GM20000 (cell line): ENCODE measurements around the gene TECR.

Experiments used
- DNase-seq: peaks from one replicate; pipeline ENCODE4 v3.0.0; 2012; ENCODE audit warnings: low spot score
- CTCF ChIP-seq: IDR thresholded peaks from 2 replicates; pipeline ENCODE4 v1.5.1; 2012; ENCODE audit warnings: mild to moderate bottlenecking, control low read depth; ENCODE audit errors: extremely low read depth, missing control alignments

TECR gene

GRCh38 chr19:14559916-14560775 lies 30.8 kb downstream of the TECR start:
- DNase-seq = no peak
- TF ChIP-seq CTCF = no peak

- DNase-seq = no peak
- TF ChIP-seq CTCF = no peak
These were observed 31.3 kb downstream of the TECR start for GRCh38 chr19:14560776-14561108.

GRCh38 chr19:14561249-14561648 lies 31.9 kb downstream of the TECR start:
- TF ChIP-seq CTCF = no peak
- DNase-seq = no peak

GRCh38 chr19:14561847-14562351 lies 32.5 kb downstream of the TECR start:
- no peak for TF ChIP-seq CTCF
- peak; percentile 75 for DNase-seq

GRCh38 chr19:14562660-14563589 lies 33.5 kb downstream of the TECR start:
- TF ChIP-seq CTCF = no peak
- no peak for DNase-seq

- no peak for TF ChIP-seq CTCF
- no peak for DNase-seq
These were observed 34.2 kb downstream of the TECR start for GRCh38 chr19:14563590-14563926.
